Hepatocyte (in vitro differentiated cells): ENCODE measurements around the gene CEACAM16.

Source experiments
- CTCF ChIP-seq: fragments of 200-600 bp; sonication (generic); IDR thresholded peaks from 2 replicates; pipeline ENCODE4 v1.5.1; 2016; ENCODE audit warnings: antibody characterized with exemption, mild to moderate bottlenecking; ENCODE audit not compliant: poor library complexity
- EZH2 ChIP-seq: fragments of 200-600 bp; sonication (generic); IDR thresholded peaks from 2 replicates; pipeline ENCODE4 v1.6.1; 2016; ENCODE audit warnings: antibody characterized with exemption, mild to moderate bottlenecking, borderline replicate concordance
- EZH2phosphoT487 ChIP-seq: fragments of 200-600 bp; sonication (generic); IDR thresholded peaks from one replicate; pipeline ENCODE4 v1.6.1; 2018; ENCODE audit warnings: antibody characterized with exemption, mild to moderate bottlenecking, low read depth, moderate library complexity; ENCODE audit not compliant: unreplicated experiment, severe bottlenecking

GRCh38 chr19:44664976-44665375 lies 34.0 kb upstream of the CEACAM16 start:
- no peak for TF ChIP-seq CTCF
- TF ChIP-seq EZH2, result no peak
- no peak for TF ChIP-seq EZH2phosphoT487
